G401.6 (cell line): ENCODE measurements around the gene CNGB1.

Experiments used
- FAIRE-seq: peaks from 2 replicates; lab custom pipeline; 2012; peaks lifted over from hg19 to GRCh38; lab: Jason Lieb, UNC

Gene CNGB1

DNA sequence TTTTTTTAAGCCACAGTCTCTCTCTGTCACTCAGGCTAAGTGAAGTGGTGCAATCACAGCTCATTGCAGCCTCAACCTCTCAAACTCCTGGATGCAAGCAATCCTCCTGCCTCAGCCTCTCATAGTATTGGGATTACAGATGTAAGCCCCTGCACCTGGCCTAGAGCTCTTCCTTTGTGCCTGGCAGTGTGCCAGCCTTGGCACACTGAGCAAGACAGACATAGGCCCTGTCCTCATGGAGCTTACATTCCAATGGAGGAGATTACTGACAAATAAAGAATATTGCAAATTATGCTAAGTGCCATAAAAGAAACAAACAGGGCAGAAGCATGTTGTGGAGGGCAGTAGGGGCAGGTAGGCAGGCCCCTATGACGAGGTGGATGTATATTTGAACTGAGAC is 920 bp upstream of the CNGB1 start:
- FAIRE-seq = no peak

DNA sequence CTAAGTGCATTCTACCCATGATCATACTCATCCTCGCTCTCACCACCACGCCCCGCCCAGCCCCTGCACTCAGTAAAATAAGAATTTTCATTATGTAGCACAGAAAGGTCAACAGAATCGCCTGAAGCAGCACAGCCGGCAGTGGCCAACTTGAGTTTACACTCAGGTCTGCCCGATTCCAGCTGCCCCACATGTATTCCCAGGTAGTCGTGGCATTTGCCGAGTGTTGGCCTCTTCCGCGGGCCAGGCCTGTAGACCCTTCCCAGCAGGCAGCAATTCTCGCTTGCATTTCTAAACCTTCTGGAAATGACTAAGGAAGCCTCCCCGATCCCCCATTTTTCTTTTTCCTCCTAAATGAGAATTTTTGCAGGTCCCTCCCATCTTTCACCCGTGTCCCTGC is 609 bp downstream of the CNGB1 start:
- FAIRE-seq = no peak

GRCh38 chr16:57969451-57970123 is 1.3 kb downstream of the CNGB1 start:
- FAIRE-seq = no peak

DNA sequence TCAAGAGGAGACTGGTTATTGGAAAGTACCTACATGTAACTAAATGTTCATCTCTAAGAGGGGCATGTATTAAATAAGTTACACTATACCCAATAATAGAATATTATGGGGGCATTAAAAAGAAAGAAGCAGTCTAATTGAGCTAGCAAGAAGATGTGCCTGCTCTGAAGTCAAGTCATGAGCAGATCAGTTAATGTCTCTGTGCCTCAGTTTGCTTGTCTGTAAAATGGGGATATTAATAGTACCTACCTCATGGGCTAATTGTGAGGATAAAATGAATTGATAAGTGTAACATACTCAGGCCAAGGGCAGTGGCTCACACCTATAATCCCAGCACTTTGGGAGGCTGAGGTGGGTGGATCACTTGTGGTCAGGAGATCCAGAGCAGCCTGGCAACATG is 3.0 kb downstream of the CNGB1 start:
- no peak for FAIRE-seq

GRCh38 chr16:57966986-57967385 is 3.9 kb downstream of the CNGB1 start:
- FAIRE-seq = no peak

DNA sequence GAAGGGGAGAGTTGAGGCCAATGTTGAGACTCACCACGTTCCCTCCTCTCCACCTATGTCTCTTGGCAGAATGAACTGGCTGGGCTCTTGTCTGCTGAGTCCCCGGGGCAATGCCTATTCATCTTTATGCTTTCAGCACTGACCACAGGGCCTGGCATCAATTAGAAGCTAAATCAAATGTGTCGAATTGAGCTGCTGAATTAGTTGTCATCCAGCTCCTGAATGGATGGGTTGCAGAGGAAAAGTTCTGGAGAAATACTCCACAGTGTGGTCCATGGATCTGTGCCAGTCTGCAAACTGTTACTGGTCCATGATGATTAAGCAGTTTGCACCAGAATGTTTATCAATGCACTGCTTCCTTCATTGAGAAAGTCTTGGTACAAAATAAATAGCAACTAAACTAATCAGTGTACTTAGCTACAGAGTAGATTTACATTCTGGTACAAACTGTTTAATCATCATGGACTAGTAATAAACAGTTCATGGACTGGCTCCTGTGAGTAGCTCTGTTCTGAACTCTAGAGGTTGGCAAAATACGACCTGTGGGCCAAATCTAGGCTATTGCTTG is 4.6 kb downstream of the CNGB1 start:
- no peak for FAIRE-seq

DNA sequence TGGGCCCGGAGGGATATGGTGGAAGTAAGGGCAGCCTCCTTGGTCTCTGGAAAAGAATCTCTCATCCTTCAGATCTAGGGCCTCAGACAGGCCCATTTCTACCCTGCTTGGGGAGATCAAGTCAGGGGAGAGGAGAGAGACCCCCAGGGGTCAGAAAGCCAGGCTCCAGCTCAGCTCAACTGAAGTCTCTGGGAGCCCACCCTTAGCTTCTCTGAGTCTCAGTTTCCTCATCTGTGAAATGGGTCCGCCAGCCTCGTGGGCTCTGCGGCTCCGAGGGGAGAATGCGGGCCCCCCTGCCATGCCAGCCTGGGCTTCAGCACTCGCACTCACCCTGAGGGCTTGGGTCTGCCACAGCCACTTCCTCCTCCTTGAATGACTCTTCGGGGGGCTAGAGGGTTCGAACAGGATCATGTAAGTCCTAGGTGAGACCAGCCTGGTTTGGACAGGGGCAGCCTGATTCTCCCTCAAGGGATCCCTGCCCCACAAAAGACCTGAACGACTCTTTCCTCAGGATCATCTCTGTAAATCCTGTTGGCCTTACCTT is 6.7 kb downstream of the CNGB1 start:
- FAIRE-seq = no peak

- FAIRE-seq = no peak
Measured at GRCh38 chr16:57962756-57963155, 8.2 kb downstream of the CNGB1 start.

- no peak for FAIRE-seq
Measured at GRCh38 chr16:57962046-57962445, 8.9 kb downstream of the CNGB1 start.

DNA sequence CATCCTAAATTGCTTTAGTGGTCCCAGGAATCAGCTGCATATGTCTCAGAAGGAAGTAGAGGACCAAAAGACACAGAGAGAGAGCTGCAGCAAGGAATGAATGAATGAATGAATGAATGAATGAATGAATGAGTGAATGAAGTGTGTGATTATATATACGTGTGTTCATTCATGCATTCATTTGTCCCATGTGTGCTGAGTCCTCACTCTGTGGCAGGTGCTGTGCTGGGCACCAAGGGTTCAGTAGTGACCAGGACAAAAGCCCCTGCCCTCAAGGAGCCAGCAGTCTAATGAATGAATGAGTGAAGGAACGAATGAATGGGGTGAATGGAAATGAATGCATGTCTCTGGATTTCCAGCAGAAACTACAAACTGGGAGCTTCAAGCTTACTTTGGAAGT is 9.4 kb downstream of the CNGB1 start:
- no peak for FAIRE-seq

- FAIRE-seq = no peak
Measured at GRCh38 chr16:57960826-57961472, 10.0 kb downstream of the CNGB1 start.

- FAIRE-seq = no peak
Measured at GRCh38 chr16:57960310-57960709, 10.6 kb downstream of the CNGB1 start.

DNA sequence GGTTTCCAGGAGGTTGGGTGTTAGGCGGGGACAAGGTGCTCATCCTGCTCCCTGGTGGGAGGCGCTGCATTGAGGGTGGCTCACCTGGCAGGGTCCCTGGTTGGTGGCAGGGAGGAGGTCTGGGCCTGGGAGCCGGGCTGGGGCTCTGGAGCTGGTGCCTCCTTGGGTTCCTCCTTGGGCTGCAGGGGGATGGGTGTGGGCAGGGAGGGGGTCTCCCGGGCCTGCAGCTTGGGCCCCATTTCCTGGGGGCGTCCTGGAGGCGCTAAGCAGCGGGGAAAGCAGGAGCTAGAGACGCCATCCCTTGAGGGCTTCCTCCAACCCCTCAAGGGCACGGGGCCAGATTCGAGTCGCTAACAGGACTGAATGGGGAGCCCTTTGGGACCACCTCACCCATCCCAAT is 11.1 kb downstream of the CNGB1 start:
- no peak for FAIRE-seq

DNA sequence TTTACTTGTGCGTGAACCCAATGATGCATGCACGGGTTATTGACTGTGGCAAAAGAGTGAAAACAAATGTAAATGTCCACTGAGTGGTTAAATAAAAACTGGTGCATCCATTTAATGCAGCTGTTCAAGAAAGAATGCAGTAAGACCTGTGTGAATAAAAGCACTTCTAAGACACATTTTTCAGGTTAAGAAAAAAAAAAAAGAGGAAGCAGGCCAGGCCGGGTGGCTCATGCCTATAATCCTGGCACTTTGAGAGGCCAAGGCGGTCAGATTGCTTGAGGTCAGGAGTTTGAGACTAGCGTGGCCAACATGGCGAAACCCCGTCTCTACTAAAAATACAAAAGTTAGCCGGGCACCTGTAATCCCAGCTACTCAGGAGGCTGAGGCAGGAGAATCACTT is 11.8 kb downstream of the CNGB1 start:
- no peak for FAIRE-seq

GRCh38 chr16:57958544-57958943 is 12.4 kb downstream of the CNGB1 start:
- no peak for FAIRE-seq

GRCh38 chr16:57957673-57958392 is 13.1 kb downstream of the CNGB1 start:
- FAIRE-seq = no peak

- no peak for FAIRE-seq
Measured at GRCh38 chr16:57956924-57957672, 13.8 kb downstream of the CNGB1 start.

- no peak for FAIRE-seq
Measured at GRCh38 chr16:57956270-57956808, 14.6 kb downstream of the CNGB1 start.

DNA sequence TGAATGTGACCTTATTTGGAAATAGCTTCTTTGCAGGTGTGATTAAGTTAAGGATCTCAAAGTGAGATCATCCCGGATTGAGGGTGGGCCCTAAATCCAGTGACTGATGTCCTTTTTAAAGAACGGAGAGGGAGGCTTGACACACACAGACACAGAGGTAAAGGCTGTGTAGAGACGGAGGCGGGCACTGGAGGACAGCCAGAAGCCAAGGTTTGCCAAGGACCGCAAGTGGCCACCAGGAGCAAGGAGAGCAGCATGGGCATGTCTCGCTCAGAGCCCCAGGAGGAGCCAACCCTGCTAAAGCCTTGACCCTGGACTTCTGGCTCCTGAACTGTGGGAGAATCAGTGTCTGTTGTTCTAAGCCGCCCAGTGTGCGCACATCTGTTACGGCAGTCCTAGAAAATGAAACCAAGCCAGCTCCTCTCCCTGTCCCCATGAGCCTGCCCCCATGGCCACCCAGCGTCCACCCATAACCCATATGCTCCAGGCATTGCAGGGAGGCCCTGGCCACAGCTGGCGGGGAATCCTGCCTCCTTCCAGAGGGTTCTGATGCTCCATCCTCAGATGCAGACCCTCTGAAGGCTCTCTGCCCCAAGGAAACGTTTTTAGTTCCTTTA is 15.2 kb downstream of the CNGB1 start:
- no peak for FAIRE-seq

DNA sequence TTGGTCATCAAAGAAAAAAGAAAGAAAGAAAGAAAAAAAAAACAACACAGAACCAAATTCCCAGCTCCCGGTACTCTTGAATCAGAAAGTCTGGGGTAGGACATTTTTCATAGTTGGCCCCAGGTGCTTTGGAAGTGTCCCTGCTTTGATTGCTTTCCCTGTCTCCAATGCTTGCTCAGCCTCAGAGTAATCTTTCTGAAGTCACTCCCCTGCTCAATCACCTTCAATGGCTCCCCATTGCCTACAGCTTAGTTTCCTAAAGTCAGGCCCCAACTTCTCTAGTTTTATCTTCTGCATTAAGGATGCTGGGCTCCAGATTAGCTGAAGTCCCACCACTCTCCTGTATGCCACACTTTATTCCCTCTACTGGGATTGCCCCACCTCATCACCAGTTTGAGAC is 17.1 kb downstream of the CNGB1 start:
- FAIRE-seq = no peak

DNA sequence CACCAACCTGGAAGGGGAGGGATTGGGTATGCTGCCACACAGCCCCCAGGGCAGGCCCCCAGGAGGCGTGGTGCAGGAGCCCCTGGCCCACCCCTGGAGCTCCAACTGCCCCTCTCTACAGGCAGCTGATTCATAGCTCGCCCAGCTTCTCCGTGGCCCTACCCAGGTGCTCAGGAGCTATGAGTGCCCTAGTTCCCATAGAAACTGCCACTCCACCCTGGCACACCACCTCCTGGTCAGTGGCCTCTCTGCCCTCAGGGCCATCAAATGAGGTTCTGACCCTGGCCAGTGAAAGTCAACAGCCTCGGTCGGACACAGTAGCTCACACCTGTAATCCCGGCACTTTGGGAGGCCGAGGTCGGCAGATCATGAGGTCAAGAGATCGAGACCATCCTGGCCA is 18.0 kb downstream of the CNGB1 start:
- no peak for FAIRE-seq
